Hematopoietic multipotent progenitor cell treated with erythropoietin and hydrocortisone succinate and interleukin-3 and kit ligand, for 17 days (in vitro differentiated cells): ENCODE results near the gene IDI1.
A peak's percentile ranks its signal among the peaks of the same experiment; 100 is the strongest.
"Not testable (repeated sequence)": the region's sequence is repeated elsewhere in the genome, so short reads cannot be mapped to it uniquely, and the experiment has no call there.

ENCODE experiments used
- DNase-seq: peaks from one replicate; pipeline ENCODE4 v3.0.0-alpha.2; 2015; ENCODE audit warnings: low spot score

IDI1 gene

DNA sequence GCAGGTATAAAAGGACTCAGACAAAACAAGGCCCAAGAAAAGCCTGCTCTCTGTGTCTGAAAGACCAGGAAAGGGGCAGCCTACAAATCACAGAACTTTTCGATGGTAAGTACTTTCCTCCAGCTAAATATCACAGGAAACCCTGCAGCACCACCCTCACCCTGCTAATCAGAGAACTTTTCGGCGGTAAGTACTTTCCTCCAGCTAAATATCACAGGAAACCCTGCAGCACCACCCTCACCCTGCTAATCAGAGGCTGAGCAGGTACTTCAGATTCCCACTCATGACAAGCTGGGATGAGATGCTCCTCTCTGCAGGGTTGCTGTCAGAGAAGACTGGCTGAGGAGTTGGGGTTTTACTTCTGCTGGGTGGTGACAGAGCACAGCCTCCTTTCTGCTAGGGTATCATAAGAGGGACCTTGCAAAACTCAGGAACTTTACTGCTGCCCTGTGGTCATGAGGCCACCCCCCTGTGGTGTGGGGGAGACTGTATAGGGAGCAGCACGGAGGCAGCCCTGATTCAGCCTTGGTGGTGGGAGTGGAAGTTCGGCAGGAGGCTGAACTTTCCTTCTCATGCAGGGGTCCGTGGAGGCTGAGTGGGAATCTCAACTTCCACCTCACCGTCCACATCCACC lies 14.4 kb upstream of the IDI1 start:
- DNase-seq: no peak

DNA sequence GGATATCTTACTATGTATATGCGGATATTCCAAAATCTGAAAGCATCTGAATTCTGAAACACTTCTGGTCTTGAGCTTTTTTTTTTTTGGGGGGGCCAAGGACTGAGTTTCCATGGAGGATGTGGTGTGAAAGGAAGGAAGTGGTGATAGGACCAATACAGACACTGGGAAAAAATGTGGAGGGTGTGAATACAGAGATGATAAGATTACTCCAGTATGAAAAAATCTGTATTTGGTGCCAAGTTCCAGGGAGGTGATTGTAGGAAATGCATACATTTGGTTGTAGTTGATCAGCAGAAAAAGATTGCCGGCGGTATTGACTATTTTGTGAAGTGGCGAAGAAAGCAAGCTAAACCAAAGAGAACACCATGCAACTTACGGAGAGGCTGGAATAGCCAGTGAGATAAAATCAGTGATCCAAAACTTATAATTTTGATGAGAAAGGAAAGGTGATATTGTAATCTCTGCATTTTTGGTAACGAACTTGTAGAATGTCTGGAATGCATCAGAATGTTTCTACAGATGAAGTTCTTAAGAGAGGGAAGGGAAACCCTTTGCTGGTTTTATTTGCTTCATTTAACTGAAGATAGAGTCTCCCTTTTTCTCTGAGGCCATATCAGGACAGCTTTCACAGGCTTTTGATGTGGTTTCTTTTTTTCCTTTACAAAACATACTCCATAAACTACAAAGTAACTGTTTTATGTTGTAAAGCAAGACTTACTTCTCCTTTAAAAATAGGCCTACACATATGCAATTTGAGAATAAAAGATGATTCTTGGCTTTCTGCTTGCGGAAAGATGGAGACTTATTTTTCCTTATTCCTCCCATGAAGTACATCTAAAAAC lies 13.2 kb upstream of the IDI1 start:
- no peak for DNase-seq

DNA sequence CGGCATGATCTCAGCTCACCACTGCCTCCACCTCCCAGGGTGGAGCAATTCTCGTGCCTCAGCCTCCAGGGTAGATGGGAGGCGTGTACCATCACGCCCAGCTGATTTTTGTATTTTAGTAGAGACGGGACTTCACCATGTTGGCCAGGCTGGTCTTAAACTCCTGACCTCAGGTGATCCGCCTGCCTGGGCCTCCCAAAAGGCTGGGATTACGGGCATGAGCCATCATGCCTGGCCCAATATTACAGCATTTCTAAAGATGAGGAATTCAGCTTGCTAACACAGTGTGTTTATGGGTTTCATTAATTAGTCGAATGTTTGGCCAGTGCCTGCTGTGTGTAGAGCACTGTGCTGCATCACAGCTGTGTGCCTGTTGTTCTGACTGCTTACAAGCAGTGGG lies 11.0 kb upstream of the IDI1 start:
- DNase-seq: no peak

DNA sequence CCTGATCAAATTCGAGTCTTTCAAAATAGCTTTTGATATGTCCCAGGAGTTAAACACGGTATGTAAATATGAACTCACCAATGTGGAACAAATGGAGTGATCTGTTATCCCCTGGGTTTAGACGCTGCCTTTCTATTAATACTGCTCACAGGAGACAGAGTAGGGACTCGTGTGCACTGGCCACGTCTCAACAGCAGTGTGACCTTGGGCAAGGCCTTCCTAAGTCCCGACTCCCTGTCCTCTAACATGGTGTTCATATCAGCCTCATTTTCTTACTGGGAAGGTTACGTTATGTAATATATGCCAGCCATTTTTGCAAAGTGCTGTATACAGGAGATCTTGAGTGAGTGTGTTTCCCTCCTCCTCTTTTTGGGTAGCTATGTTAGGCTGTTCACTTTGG lies 9.1 kb upstream of the IDI1 start:
- no peak for DNase-seq

DNA sequence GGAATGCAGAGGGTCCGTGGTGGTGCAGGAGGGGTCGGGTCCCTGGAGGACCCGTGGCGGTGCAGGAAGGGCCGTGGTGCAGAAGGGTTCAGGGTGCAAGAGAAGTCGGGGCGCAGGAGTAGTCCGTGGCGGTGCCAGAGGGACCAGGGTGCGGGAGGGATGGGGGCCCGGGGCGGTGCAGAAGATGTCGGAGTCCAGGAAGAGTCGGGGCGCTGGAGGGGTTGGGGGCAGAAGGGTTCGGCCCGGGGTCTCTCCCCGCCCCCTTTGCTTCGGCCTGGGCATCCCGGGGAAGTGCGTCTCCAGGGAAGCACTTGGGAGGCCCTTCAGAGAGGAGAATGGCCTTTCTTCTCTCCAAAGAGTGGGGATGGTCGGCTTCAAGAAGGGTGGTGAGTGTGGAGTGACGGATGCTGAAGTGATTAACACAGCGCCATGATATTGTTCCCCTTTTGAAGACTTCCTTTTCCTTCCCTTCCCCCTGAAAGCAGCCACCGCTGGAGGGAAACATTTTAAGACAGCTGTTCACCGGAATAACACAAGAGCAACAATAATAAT lies 8.3 kb upstream of the IDI1 start:
- DNase-seq: no peak

DNA sequence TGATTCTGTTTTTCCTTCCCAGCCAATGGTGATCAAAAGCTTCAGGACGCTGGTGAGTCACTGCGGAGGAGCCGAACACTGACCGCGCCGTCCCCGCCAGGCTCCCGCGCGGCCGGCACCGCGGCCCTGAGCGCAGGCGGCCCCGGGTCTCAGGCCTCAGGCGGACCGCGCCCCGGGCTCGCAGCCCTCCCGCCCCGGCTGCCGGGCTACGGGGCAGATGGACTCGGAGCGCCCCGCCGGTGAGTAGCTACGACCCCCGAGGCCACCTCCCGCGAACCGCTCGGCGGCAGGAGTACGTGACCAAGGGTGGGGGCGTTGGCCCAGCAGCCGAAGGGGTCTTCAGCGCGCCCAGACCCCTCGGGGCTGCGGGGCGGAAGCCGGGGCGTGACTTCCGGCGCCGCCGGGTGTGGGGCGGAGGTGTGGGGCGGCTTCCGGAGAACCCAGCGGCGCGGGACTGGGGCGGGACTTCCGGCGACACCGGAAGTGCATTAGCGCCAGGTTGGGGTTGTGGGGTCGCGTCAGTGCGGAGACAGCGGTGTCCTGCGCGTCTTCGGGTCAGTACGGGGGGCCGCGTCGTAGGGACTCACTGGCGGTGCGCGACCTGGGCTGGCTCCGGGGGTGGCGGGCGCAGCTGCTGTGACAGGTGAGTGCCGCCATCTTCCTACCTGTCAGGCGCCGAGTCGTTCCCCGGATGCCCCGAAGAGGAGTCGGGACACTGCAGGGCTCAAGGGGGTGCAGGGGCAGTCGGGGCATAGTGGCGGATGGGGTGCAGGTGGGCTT lies 7.6 kb upstream of the IDI1 start, which contains the start of gene WDR37:
Gene WDR37, plus strand, starts transcription at position 60 of the 780 bp plus-strand sequence. CDS start 15,771 bp downstream, outside the sequence.
- peak; percentile 88 for DNase-seq

DNA sequence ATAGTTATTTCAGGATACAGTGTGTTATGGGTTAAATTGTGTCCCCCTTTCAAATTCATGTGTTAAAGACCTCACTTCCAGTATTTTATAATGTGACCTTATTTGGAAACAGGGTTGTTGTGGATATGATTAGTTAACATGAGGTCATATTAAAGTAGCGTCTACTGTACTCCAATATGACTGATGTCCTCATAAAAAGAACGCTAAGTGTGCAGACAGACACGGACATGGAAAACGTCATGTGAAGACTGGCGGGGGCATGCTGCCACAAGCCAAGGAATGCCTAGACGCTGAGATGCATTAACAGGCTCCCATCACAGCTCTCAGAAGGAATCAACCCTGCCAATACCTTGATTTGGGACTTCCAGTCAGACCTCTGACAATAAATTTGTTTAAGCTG lies 5.8 kb upstream of the IDI1 start:
- no peak for DNase-seq

DNA sequence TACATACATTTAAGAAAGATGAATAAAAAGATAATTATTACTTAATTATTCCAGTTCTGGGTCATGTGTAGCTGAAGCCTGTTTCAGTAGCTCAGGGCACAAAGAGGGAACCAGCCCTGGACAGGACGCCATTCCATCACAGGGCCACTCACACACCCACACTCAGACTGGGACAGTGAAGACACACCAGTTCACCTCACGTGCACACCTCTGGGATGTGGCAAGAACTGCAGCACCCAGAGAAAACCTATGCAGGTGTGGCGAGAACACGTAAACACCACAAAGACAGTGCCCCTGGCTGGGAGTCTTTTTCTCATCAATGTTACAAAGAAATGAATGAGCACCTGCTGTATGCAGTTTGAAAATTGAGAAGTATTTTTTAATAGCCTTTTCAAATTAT lies 1.6 kb upstream of the IDI1 start:
- no peak for DNase-seq

DNA sequence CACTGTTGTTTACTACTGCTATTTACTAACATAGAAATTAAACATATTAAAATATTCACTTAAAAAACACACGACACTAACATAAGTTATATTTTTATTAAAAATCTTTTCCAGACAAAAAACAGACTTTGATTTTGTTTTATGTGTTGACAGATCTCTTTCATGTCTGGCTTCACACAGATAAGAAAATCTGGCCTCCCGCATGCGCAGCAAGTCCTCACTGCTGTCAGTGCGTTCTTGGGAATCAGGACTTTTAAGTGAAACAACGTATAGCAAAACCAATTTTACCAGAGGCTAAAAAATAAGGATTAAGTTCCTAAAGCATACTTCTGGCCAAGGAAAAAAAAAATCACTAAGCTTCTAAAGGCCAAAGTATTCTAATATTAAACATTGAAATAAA lies 1.2 kb upstream of the IDI1 start:
- peak; percentile 73 for DNase-seq

DNA sequence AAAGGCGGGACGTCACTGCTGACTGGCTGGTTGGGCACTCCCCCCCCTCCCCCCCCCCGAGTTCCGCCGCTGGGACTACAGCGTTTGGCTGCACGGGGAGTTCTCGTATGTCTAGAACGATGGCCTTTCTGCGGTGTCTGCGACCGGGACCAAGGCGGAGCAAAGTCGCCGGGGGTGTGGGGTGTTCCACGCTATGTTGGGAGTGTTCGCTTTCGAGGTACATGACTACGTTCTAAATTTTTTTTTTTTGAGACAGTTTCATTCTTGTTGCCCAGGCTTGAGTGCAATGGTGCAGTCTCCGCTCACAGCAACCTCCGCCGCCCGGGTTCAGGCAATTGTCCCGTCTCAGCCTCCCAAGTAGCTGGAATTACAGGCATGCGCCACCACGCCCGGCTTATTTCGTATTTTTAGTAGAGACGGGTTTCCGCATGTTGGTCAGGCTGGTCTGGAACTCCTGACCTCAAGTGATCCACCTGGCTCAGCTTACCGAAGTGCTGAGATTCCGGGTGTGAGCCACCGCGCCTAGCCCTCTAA lies 573 bp upstream of the IDI1 start:
- no peak for DNase-seq

DNA sequence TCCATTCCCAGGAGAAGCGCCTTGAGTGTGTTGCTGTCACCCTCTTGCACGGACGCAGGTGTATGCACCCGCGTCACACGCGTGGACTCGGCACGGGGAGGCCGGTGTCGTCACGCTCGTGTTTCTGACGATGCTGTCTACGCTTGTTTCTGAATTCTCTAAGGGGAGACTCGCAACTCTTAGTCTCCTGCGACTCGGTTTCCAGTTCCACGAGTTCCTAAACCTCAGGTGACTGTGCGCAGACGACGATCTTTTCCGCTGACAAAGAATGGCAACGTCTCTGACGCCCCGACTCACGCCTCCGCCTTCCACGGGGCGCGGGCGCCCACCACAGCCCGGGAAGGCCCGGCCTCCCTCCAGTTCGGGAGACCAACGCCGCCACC lies 579 bp downstream of the IDI1 start:
- no peak for DNase-seq

DNA sequence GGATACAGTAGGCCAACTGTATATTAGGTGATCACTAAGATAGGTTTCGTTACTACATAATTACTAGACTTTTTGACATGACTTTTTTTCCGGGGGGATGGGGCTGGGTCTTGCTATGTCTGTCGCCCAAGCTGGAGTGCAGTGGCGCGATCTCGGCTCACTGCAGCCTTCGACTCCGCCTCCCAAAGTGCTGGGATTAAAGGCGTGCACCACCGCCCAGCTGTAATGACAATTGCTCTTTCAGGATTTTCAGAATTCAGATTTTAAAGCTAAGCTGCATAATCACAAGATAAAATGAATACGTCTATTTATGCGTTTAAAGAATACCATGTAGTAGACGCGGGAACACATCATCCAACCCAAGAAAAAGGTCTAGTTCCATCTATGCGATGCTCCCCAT lies 982 bp downstream of the IDI1 start:
- no peak for DNase-seq

DNA sequence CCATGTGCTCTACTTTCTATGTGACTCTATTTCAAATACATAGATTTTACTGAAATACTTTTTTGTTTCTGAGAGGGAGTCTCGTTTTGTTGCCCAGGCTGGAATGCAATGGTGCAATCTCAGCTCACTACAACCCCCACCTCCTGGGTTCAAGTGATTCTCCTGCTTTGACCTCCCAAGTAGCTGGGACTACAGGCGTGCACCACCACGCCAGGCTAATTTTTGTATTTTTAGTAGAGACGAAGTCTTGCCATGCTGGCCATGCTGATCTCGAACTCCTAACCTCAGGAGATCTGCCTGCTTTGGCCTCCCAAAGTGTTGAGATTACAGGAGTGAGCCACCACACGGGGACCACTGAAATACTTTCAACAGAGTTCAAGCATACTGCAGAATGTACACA lies 3.5 kb downstream of the IDI1 start:
- DNase-seq: no peak

DNA sequence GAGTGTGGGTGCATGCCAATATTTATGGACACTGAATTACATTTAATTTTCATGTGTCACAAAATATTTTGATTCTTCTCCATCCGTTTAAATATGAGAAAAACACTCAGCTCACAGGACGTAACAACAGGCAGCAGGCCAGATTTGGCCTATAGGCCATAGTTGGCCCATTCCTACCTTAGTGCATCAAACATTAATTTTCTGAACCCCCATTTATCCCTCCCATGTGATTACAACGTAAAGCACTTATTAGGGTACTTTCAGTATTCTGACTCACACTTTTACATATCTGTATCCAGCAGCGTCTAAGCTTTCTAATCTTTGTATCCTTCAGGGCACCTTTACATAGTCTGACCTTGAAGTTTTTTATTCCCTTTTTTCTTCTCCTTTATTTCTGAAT lies 4.0 kb downstream of the IDI1 start:
- no peak for DNase-seq

DNA sequence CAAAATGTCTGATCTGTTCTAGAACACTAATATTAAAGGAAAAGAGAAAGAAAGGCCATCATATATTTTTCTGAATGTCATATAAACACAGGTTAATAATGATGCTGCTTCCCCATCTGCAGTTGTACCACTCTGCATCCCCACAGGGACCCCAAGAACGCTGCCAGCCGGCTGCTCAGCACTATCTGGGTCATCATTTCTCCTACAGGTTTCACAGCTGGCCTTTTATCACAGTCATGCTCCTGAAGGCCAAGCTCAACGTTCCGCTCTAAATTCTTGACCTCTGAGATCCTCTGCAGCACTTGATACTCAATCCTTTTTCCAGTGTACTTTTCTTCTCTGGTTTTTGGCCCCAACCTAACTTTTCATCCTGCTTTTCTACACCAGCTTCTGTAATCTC lies 4.8 kb downstream of the IDI1 start:
- DNase-seq: no peak

DNA sequence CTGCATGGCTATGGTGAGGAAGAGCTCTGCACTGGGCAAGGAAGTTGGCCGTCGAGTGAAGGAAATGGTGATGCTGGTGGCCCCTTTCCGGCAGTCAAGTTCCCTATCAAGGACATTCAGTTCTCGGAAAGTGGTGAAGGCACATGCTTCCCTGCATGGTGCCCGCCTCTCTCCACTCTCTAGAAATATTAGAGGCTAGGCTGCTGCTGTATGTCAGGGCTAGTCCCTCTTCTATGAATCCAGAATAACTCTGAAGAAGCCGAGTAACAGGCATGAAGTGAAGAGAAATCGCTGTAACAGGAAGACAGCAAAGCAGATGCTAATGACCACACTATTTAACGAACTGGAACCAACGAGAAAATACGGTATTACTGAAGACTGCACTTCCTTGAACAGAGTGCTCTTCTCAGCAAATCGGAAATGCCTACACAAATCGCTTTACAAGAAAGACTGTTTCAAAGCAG lies 5.4 kb downstream of the IDI1 start:
- DNase-seq: no peak

DNA sequence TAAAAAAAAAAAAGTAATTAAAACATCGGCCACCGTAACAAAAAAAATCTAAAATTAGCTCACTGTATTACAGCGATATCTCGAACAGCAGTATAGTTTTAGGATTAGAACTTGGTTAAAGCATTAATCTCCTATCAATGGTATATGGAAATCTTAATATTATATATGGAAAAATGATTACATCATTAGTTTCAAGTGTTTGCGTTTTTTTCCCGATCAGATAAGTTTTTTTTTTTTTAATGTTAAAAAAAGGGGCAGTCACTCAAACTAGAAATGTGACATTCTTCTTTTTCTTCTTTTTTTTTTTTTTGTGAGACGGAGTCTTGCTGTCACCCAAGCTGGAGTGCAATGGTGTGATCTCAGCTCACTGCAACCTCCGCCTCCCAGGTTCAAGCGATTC lies 7.4 kb downstream of the IDI1 start:
- no peak for DNase-seq

DNA sequence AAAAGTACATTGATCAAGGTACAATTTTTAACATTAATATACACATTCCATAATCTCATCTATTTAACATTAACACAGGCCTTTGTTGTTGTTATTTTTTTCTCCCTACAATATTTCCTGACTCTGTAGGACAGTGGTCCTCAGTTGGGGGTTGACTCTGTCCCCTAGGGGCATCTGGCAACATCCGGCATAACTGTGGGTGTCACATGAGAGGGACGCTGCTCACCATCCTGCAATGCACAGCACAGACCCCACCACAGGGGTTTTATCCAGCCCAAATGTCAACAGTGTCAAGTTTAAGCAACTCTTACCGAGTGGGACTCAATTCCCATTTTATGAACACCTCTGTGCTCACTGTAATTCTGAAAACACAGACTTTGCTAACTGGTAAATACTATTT lies 8.8 kb downstream of the IDI1 start:
- no peak for DNase-seq

DNA sequence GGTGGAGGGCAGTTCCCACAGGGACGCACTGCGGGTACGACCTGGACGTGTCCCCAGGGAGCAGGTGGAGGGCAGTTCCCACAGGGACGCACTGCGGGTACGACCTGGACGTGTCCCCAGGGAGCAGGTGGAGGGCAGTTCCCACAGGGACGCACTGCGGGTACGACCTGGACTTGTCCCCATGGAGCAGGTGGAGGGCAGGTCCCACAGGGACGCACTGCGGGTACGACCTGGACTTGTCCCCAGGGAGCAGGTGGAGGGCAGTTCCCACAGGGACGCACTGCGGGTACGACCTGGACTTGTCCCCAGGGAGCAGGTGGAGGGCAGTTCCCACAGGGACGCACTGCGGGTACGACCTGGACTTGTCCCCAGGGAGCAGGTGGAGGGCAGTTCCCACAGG lies 10.2 kb downstream of the IDI1 start:
- DNase-seq: not testable (repeated sequence)

DNA sequence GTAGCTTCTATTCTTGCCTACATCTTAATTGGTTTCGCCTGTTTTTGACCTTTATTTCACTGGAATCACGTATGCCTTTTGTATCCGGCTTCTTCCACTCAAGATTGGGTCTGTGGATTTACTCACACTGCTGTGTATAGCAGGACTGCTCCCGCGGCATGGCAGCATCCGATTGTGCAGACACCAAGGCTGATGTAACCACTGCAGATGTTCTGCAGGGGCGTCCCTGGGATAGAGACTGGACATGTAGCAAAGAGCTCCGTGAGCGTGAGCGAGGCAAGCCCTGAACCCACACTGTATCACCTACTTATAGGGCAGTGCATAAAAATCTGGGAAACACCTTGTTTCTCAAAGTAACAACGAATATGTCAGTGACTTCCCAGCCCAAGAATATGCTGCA lies 11.8 kb downstream of the IDI1 start:
- DNase-seq: no peak

DNA sequence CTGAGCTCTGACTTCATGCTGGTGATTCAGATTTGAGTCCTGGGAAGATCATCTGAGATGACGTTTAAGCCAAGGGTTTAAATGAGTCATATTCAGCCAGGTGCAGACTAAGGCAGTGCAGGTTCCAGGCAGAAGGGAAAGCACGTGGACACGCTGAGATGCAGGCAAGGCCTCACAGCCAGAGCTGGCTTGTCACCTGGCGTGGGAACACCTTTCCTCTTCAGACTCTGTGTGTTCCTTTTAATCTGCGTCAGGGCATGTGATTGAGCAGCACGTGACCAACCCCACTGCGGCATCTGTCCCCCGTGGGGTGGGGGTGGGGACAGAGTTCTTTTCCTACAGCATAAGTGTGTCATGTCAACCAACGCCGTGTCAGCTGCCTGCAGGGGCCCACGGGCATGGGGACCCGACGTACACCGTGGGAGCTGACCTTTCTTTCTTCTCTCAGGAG lies 12.6 kb downstream of the IDI1 start:
- DNase-seq: no peak

DNA sequence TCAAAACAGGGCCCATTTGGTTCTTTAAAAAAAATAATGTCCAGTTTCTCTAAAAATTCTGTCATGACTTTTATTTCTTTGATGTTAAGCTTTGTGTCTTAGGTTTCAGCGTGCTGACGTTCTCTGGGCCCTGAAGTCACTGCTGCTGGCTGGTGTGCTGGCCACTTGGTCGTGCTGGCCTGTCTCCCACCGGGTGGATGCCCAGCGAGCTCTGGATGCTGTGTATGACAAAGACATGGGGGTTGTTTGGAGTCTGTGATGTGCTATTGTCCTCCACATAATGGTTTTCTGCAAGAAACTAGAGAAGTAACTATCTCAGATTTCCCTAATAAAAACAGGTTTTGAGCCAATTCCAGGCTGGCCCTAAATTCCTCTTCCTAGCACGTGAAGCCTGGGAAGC lies 13.7 kb downstream of the IDI1 start:
- no peak for DNase-seq
